HCT116 (cell line): Measurements from ENCODE around the gene CD200R1L. TPM values are rescaled to one million over a fixed set of nuclear protein-coding genes. Genes with fewer than 3 reads are reported as not detected.

Experiments used
- ATAC-seq: fragments of 200-7000 bp; cut with Tn5 transposase; 2 replicates; pipeline ENCODE4 v1.9.1; 2020; ENCODE audit warnings: mild to moderate bottlenecking, moderate library complexity
- BruUV-seq: library from RNA; stranded (reverse); fragments of 400-500 nt; replicated peaks from 2 replicates; lab custom pipeline; 2021; lab: Mats Ljungman, UMichigan
- CTCF ChIA-PET: fragments of 300-600 bp; sonication (Branson Sonifier 250); formaldehyde crosslinking; loops from one replicate; lab custom pipeline; 2021; ENCODE audit warnings: antibody characterized with exemption; lab: Charles Lee
- POLR2A ChIA-PET: fragments of 300-600, 350-600 bp; sonication (Branson Sonifier 250); formaldehyde crosslinking; loops from one replicate; lab custom pipeline; 2021; ENCODE audit warnings: antibody characterized with exemption; lab: Charles Lee
- RAD21 ChIA-PET, 2 experiments: fragments of 300-600 bp; sonication (Branson Sonifier 250); formaldehyde crosslinking; loops; one replicate each; lab custom pipeline; 2023; ENCODE audit warnings: low total read pairs in 2 of 2; ENCODE audit not compliant: uncharacterized antibody in 2 of 2, unreplicated experiment in 2 of 2, low non-redundant PET in 1 of 2; lab: Charles Lee
- DNase-seq: peaks from one replicate; pipeline ENCODE4 v3.0.0-alpha.2; 2010; ENCODE audit warnings: low read depth, low spot score
- H2AFZ ChIP-seq: fragments of 200-600 bp; shearing (Covaris generic), sonication (generic); 2 replicates; pipeline ENCODE4 v1.6.1; 2017; ENCODE audit warnings: low read depth, mixed run types, mixed read lengths, antibody characterized with exemption, low read length; ENCODE audit not compliant: poor library complexity, severe bottlenecking
- H3K27ac ChIP-seq: 2 replicates; pipeline ENCODE4 v1.5.1; 2012; ENCODE audit warnings: low read depth, low read length
- H3K27me3 ChIP-seq: fragments of 200-600 bp; sonication (generic); 2 replicates; pipeline ENCODE4 v1.6.1; 2016; ENCODE audit warnings: mixed run types, low read length, mixed read lengths; ENCODE audit not compliant: insufficient read depth
- H3K36me3 ChIP-seq, 2 experiments: fragments of 200-500 bp in 1 of 2; fragments of 200-600 bp in 1 of 2; sonication (Bioruptor generic) in 1 of 2; sonication (generic) in 1 of 2; 2 replicates each; pipeline versions ENCODE4 v1.5.1 to v1.6.1; 2014 to 2016; ENCODE audit warnings: low read length in 2 of 2, inconsistent platforms in 1 of 2, mixed read lengths in 1 of 2, mixed run types in 1 of 2; ENCODE audit not compliant: insufficient read depth in 2 of 2, control insufficient read depth in 1 of 2
- H3K4me1 ChIP-seq, 2 experiments: fragments of 200-600 bp in 1 of 2; sonication (generic) in 1 of 2; 2 replicates each; pipeline versions ENCODE4 v1.5.1 to v1.6.1; 2012 to 2017; ENCODE audit warnings: low read length in 2 of 2, inconsistent platforms in 1 of 2, mild to moderate bottlenecking in 1 of 2, mixed read lengths in 1 of 2, mixed run types in 1 of 2, moderate library complexity in 1 of 2; ENCODE audit not compliant: insufficient read depth in 2 of 2, control insufficient read depth in 1 of 2
- H3K4me2 ChIP-seq: fragments of 200-600 bp; sonication (generic); 2 replicates; pipeline ENCODE4 v1.6.1; 2017; ENCODE audit warnings: mixed run types, low read length, mixed read lengths
- H3K4me3 ChIP-seq, 2 experiments: fragments of 200-600 bp in 1 of 2; sonication (generic) in 1 of 2; replicated peaks in 1 of 2; 2 replicates each; pipeline ENCODE4 v1.5.1; 2011 to 2016; ENCODE audit warnings: low read length in 2 of 2, control low read depth in 1 of 2, low read depth in 1 of 2, mild to moderate bottlenecking in 1 of 2, mixed read lengths in 1 of 2, mixed run types in 1 of 2
- H3K79me2 ChIP-seq: fragments of 200-600 bp; sonication (generic); 2 replicates; pipeline ENCODE4 v1.6.1; 2017; ENCODE audit warnings: mild to moderate bottlenecking, mixed run types, low read length, moderate library complexity, mixed read lengths; ENCODE audit not compliant: insufficient read depth
- H3K9ac ChIP-seq: fragments of 200-600 bp; sonication (generic); 2 replicates; pipeline ENCODE4 v1.6.1; 2016; ENCODE audit warnings: low read length, mixed read lengths
- H3K9me2 ChIP-seq: fragments of 200-600 bp; sonication (generic), shearing (Covaris generic); 2 replicates; pipeline ENCODE4 v1.6.1; 2017; ENCODE audit warnings: mixed run types, mild to moderate bottlenecking, moderate library complexity; ENCODE audit not compliant: insufficient read depth
- H3K9me3 ChIP-seq, 2 experiments: fragments of 200-500 bp in 1 of 2; fragments of 200-600 bp in 1 of 2; sonication (Bioruptor generic) in 1 of 2; sonication (generic) in 1 of 2; 2 replicates each; pipeline ENCODE4 v1.6.1; 2014 to 2017; ENCODE audit warnings: low read length in 2 of 2, mixed read lengths in 2 of 2, inconsistent platforms in 1 of 2, low read depth in 1 of 2, mild to moderate bottlenecking in 1 of 2, mixed run types in 1 of 2, moderate library complexity in 1 of 2; ENCODE audit not compliant: control insufficient read depth in 1 of 2, insufficient read depth in 1 of 2
- H4K20me1 ChIP-seq: fragments of 200-600 bp; sonication (generic), shearing (Covaris generic); 2 replicates; pipeline ENCODE4 v1.6.1; 2017; ENCODE audit warnings: mixed run types, mild to moderate bottlenecking, moderate library complexity; ENCODE audit not compliant: insufficient read depth
- CBX3 ChIP-seq: IDR thresholded peaks from 2 replicates; pipeline ENCODE4 v1.6.1; 2012; ENCODE audit warnings: low read depth
- CTCF ChIP-seq, 3 experiments: fragments of 200-600 bp in 1 of 3; sonication (generic) in 1 of 3; IDR thresholded peaks in 2 of 3; conservative IDR thresholded peaks in 1 of 3; 2 replicates each; pipeline ENCODE4 v1.5.1; 2012 to 2017; ENCODE audit warnings: low read depth in 2 of 3, low read length in 2 of 3, antibody characterized with exemption in 1 of 3, borderline replicate concordance in 1 of 3, control low read depth in 1 of 3, mild to moderate bottlenecking in 1 of 3, mixed read lengths in 1 of 3, mixed run types in 1 of 3, moderate library complexity in 1 of 3; ENCODE audit not compliant: insufficient read depth in 1 of 3
- EGR1 ChIP-seq: IDR thresholded peaks from 2 replicates; pipeline ENCODE4 v1.6.1; 2012; ENCODE audit warnings: low read depth
- ELF1 ChIP-seq: IDR thresholded peaks from 2 replicates; pipeline ENCODE4 v1.6.1; 2012; ENCODE audit warnings: low read depth, borderline replicate concordance
- EZH2 ChIP-seq: fragments of 200-600 bp; sonication (generic); IDR thresholded peaks from 2 replicates; pipeline ENCODE4 v1.6.1; 2017; ENCODE audit warnings: antibody characterized with exemption, mixed run types
- EZH2phosphoT487 ChIP-seq: fragments of 200-600 bp; IDR thresholded peaks from 2 replicates; pipeline ENCODE4 v1.6.1; 2018; ENCODE audit warnings: antibody characterized with exemption, borderline replicate concordance
- FOSL1 ChIP-seq: IDR thresholded peaks from 2 replicates; pipeline ENCODE4 v1.6.1; 2012; ENCODE audit warnings: low read depth
- JUND ChIP-seq: IDR thresholded peaks from 2 replicates; pipeline ENCODE4 v1.6.1; 2012
- POLR2A ChIP-seq: IDR thresholded peaks from 2 replicates; pipeline ENCODE4 v1.7.0; 2011; ENCODE audit warnings: borderline replicate concordance; ENCODE audit not compliant: insufficient read depth, insufficient read length; ENCODE audit errors: extremely low read depth
- POLR2AphosphoS5 ChIP-seq: IDR thresholded peaks from 2 replicates; pipeline ENCODE4 v1.6.1; 2011; ENCODE audit warnings: mild to moderate bottlenecking, low read depth, low read length, moderate library complexity
- RAD21 ChIP-seq: IDR thresholded peaks from 2 replicates; pipeline ENCODE4 v1.6.1; 2012; ENCODE audit warnings: low read depth, mild to moderate bottlenecking
- SIN3A ChIP-seq: IDR thresholded peaks from 2 replicates; pipeline ENCODE4 v1.6.1; 2012; ENCODE audit warnings: low read depth
- SP1 ChIP-seq: IDR thresholded peaks from 2 replicates; pipeline ENCODE4 v1.6.1; 2012; ENCODE audit warnings: low read depth
- SRF ChIP-seq: IDR thresholded peaks from 2 replicates; pipeline ENCODE4 v1.6.1; 2012; ENCODE audit warnings: low read depth
- TCF7L2 ChIP-seq: IDR thresholded peaks from 2 replicates; pipeline ENCODE4 v1.7.0; 2011; ENCODE audit warnings: borderline replicate concordance, inconsistent platforms; ENCODE audit not compliant: insufficient read depth, insufficient read length; ENCODE audit errors: extremely low read depth
- intact Hi-C: fragments of 100-400 bp; cut with micrococcal nuclease; formaldehyde crosslinking; loops from 2 replicates; pipeline ENCODE4 v1.10.0; 2022
- total RNA-seq: library from RNA; stranded (reverse); gene quantifications from one replicate; pipeline ENCODE4 v1.2.1, GENCODE V29; 2021; ENCODE audit not compliant: unreplicated experiment
- TF ChIP-seq, protein P1 (sequence below): IDR thresholded peaks from 2 replicates; pipeline ENCODE4 v1.6.1; 2012; ENCODE audit warnings: low read depth

Gene CD200R1L
- total RNA-seq, 1 experiment from 2014 or later, result not detected

DNA sequence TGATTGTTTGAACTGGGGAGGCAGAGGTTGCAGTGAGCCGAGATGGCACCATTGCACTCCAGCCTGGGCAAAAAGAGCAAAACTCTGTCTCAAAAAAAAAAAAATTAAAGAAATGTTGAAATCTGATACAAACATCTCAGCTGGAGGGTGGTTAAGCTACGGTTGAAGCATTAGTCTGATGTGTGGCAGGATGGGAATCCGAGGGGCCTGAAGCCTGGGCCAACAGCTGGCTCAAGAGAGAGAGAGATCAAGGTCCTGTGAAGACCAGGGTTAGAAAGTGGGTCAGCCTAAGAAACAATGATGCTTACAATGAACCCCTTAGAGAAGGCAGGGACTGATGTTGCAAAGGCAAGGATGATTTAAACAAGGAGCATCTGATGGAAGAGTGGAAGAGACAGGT lies 69.8 kb downstream of the CD200R1L start:
- Histone ChIP-seq H3K9me2 (no peaks in the 10 kb centered on the region), H3K9me3 (no peaks in the 10 kb centered on the region), H3K4me2 (no peak overlapping the region), H3K36me3 (no peaks in the 10 kb centered on the region), H3K9ac (no peak overlapping the region), H3K4me3 (no peak overlapping the region), H3K4me1 (peaks cover 0 to 7% of the 10 kb centered on the region in 2 experiments; a peak in 3 of 4 replicates), H2AFZ (no peak overlapping the region), H3K27ac (no peak overlapping the region), H4K20me1 (no peaks in the 10 kb centered on the region), H3K27me3 (no peaks in the 10 kb centered on the region), H3K79me2 (no peaks in the 10 kb centered on the region)
- no peak for ATAC-seq
- ChIA-PET POLR2A (no interaction called here), CTCF (no interaction called here), RAD21 (no interaction called here)
- intact Hi-C loops, result no loop called here
- DNase-seq, result no peak
- no TSS peak for BruUV-seq
- TF ChIP-seq FOSL1 (no peak), SRF (no peak), TCF7L2 (no peak), EGR1 (no peak), JUND (no peak), SIN3A (no peak), POLR2A (no peak), CBX3 (no peak), SP1 (no peak), ELF1 (no peak), POLR2AphosphoS5 (no peak), EZH2phosphoT487 (no peak), RAD21 (no peak), CTCF (IDR thresholded peaks at IDR 0.05 in 2 of 3, conservative IDR thresholded peaks at IDR 0.05 in 1 of 3; ENCODE audit: borderline replicate concordance in 1 of 3, insufficient read depth in 1 of 3, low read depth in 2 of 3, low read length in 2 of 3) (no peak), EZH2 (no peak)
- TF ChIP-seq, protein P1, sequence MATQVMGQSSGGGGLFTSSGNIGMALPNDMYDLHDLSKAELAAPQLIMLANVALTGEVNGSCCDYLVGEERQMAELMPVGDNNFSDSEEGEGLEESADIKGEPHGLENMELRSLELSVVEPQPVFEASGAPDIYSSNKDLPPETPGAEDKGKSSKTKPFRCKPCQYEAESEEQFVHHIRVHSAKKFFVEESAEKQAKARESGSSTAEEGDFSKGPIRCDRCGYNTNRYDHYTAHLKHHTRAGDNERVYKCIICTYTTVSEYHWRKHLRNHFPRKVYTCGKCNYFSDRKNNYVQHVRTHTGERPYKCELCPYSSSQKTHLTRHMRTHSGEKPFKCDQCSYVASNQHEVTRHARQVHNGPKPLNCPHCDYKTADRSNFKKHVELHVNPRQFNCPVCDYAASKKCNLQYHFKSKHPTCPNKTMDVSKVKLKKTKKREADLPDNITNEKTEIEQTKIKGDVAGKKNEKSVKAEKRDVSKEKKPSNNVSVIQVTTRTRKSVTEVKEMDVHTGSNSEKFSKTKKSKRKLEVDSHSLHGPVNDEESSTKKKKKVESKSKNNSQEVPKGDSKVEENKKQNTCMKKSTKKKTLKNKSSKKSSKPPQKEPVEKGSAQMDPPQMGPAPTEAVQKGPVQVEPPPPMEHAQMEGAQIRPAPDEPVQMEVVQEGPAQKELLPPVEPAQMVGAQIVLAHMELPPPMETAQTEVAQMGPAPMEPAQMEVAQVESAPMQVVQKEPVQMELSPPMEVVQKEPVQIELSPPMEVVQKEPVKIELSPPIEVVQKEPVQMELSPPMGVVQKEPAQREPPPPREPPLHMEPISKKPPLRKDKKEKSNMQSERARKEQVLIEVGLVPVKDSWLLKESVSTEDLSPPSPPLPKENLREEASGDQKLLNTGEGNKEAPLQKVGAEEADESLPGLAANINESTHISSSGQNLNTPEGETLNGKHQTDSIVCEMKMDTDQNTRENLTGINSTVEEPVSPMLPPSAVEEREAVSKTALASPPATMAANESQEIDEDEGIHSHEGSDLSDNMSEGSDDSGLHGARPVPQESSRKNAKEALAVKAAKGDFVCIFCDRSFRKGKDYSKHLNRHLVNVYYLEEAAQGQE, result no peak
